ENCODE data around the gene NDUFS8. TPM values are rescaled to one million over a fixed set of nuclear protein-coding genes. Genes with fewer than 3 reads are reported as not detected.

NDUFS8 gene
- total RNA-seq, 1 experiment from 2014 or later, result 576 TPM

DNA sequence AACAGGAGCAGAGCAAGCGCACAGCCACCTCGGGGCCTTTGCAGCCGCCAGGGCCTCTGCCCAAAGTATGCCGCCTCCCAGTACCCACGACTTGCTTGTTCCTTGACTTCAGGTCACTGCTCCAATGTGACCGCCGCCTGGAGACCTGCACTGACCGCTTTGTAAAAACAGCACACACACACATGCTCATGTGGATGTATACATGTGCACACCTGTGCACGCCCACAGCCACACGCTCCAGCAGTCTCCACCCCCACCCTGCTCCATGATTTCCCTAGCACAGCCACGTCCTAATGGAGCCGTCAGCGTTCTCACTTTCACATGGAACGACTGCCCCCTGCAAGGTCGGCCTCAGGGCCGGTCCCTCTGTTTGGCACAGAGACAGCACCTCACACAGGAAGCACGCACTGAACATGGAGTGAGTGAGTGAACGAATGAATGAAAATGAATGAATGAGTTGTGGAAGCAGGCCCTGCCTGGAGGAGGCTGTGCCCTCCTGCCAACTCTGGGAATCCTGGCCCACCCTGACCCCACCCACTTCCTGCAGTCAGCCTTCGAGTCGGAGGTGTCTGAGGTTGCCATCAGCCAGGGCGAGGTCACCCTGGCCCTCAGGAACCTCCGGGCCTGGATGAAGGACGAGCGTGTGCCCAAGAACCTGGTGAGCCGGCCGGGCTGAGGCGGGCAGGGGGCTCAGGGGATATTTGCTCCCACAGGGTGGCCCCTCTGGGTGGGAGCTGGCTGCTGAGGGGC is 12.3 kb upstream of the NDUFS8 start:
- peaks cover 48% of the 10 kb centered on the region for H3K4me1 ChIP-seq (ENCODE audit: insufficient read depth, low read length)
- intact Hi-C loops (cut with micrococcal nuclease), result loop anchor here (10.0 kb wide), 1 partner anchor 197 kb away; the partner anchor contains the start of gene KMT5B
- ChIA-PET POLR2A (ENCODE audit: unreplicated experiment) (no interaction called here), CTCF (no interaction called here)
- H3K9me2 ChIP-seq (replicated peaks; ENCODE audit: low read length), result no peaks in the 10 kb centered on the region
- H2AFZ ChIP-seq (ENCODE audit: low read length), result no peak overlapping the region
- H4K20me1 ChIP-seq (ENCODE audit: low read length), result no peaks in the 10 kb centered on the region
- no peak for DNase-seq
- H3K27me3 ChIP-seq (ENCODE audit: low read length), result no peaks in the 10 kb centered on the region
- no peaks in the 10 kb centered on the region for H3K79me2 ChIP-seq (ENCODE audit: low read length)
- H3K4me2 ChIP-seq (ENCODE audit: low read length), result no peak overlapping the region
- H3F3A ChIP-seq (ENCODE audit: low read length, unreplicated experiment), result peaks cover 8% of the 10 kb centered on the region
- ATAC-seq, result no peak
- H3K4me3 ChIP-seq (ENCODE audit: low read length), result no peak overlapping the region
- H3K9me3 ChIP-seq (ENCODE audit: low read length), result no peaks in the 10 kb centered on the region
- no peaks in the 10 kb centered on the region for H3K36me3 ChIP-seq (ENCODE audit: low read depth, low read length)
- BruUV-seq (replicated peaks), result no TSS peak
- TF ChIP-seq CTCF (conservative IDR thresholded peaks at IDR 0.05; ENCODE audit: low read depth, low read length) (no peak), EZH2 (IDR thresholded peaks at IDR 0.05; ENCODE audit: low read length, unreplicated experiment) (no peak), EZH2phosphoT487 (IDR thresholded peaks at IDR 0.05; ENCODE audit: borderline replicate concordance, low read length) (no peak)
- no peak overlapping the region for H3K27ac ChIP-seq (ENCODE audit: low read length)
- no peak overlapping the region for H3K9ac ChIP-seq (ENCODE audit: low read length)

GRCh38 chr11:68018730-68019190 is 11.7 kb upstream of the NDUFS8 start:
- H2AFZ ChIP-seq (ENCODE audit: low read length), result no peak overlapping the region
- H4K20me1 ChIP-seq (ENCODE audit: low read length), result no peaks in the 10 kb centered on the region
- H3K27me3 ChIP-seq (ENCODE audit: low read length), result no peaks in the 10 kb centered on the region
- peaks cover 42% of the 10 kb centered on the region for H3K4me1 ChIP-seq (ENCODE audit: insufficient read depth, low read length)
- intact Hi-C loops (cut with micrococcal nuclease), result loop anchor here (10.0 kb wide), 1 partner anchor 196 kb away; the partner anchor contains the start of gene KMT5B
- no peaks in the 10 kb centered on the region for H3K36me3 ChIP-seq (ENCODE audit: low read depth, low read length)
- no peak for TF ChIP-seq CTCF (conservative IDR thresholded peaks at IDR 0.05; ENCODE audit: low read depth, low read length)
- no peak for TF ChIP-seq EZH2 (IDR thresholded peaks at IDR 0.05; ENCODE audit: low read length, unreplicated experiment)
- no peak for TF ChIP-seq EZH2phosphoT487 (IDR thresholded peaks at IDR 0.05; ENCODE audit: borderline replicate concordance, low read length)
- no peak overlapping the region for H3K4me2 ChIP-seq (ENCODE audit: low read length)
- ATAC-seq (no peak), DNase-seq (no peak)
- H3K4me3 ChIP-seq (ENCODE audit: low read length), result no peak overlapping the region
- H3F3A ChIP-seq (ENCODE audit: low read length, unreplicated experiment), result peaks cover 4% of the 10 kb centered on the region
- H3K27ac ChIP-seq (ENCODE audit: low read length), result no peak overlapping the region
- H3K79me2 ChIP-seq (ENCODE audit: low read length), result no peaks in the 10 kb centered on the region
- CTCF ChIA-PET, result no interaction called here
- no peaks in the 10 kb centered on the region for H3K9me3 ChIP-seq (ENCODE audit: low read length)
- BruUV-seq (replicated peaks), result no TSS peak
- no peaks in the 10 kb centered on the region for H3K9me2 ChIP-seq (replicated peaks; ENCODE audit: low read length)
- H3K9ac ChIP-seq (ENCODE audit: low read length), result no peak overlapping the region
- POLR2A ChIA-PET (ENCODE audit: unreplicated experiment), result interaction anchor here (0.9 kb wide), 1 partner anchor 9 kb away, joined by 3 read pairs; no protein-coding TSS in a partner anchor

GRCh38 chr11:68019486-68019885 is 11.0 kb upstream of the NDUFS8 start:
- Histone ChIP-seq H3K4me3 (ENCODE audit: low read length) (no peak overlapping the region), H3K36me3 (ENCODE audit: low read depth, low read length) (peaks cover 2% of the 10 kb centered on the region; the same call in 1 of the 2 replicates), H4K20me1 (ENCODE audit: low read length) (no peaks in the 10 kb centered on the region), H3K9me2 (replicated peaks; ENCODE audit: low read length) (no peaks in the 10 kb centered on the region), H3K27me3 (ENCODE audit: low read length) (no peaks in the 10 kb centered on the region), H3K27ac (ENCODE audit: low read length) (no peak overlapping the region), H3K4me1 (ENCODE audit: insufficient read depth, low read length) (peaks cover 35% of the 10 kb centered on the region), H2AFZ (ENCODE audit: low read length) (no peak overlapping the region), H3K79me2 (ENCODE audit: low read length) (no peaks in the 10 kb centered on the region), H3K9me3 (ENCODE audit: low read length) (no peaks in the 10 kb centered on the region), H3K9ac (ENCODE audit: low read length) (no peak overlapping the region), H3F3A (ENCODE audit: low read length, unreplicated experiment) (no peaks in the 10 kb centered on the region), H3K4me2 (ENCODE audit: low read length) (no peak overlapping the region)
- ATAC-seq (no peak), DNase-seq (no peak)
- intact Hi-C loops (cut with micrococcal nuclease), result loop anchor here (10.0 kb wide), 1 partner anchor 195 kb away; the partner anchor contains the start of gene KMT5B
- POLR2A ChIA-PET (ENCODE audit: unreplicated experiment), result interaction anchor here (0.9 kb wide), 1 partner anchor 10 kb away, joined by 3 read pairs; no protein-coding TSS in a partner anchor
- BruUV-seq (replicated peaks), result no TSS peak
- CTCF ChIA-PET, result no interaction called here
- no peak for TF ChIP-seq EZH2 (IDR thresholded peaks at IDR 0.05; ENCODE audit: low read length, unreplicated experiment)
- no peak for TF ChIP-seq EZH2phosphoT487 (IDR thresholded peaks at IDR 0.05; ENCODE audit: borderline replicate concordance, low read length)
- no peak for TF ChIP-seq CTCF (conservative IDR thresholded peaks at IDR 0.05; ENCODE audit: low read depth, low read length)

Measured in PC-3 (cell line).